HepG2 (cell line): ENCODE results near the gene VPS52. TPM values are rescaled to one million over a fixed set of nuclear protein-coding genes. Genes with fewer than 3 reads are reported as not detected.

Source experiments
- ATAC-seq: fragments of 200-7000 bp; cut with Tn5 transposase; 3 replicates; pipeline ENCODE4 v1.9.1; 2020; ENCODE audit warnings: mild to moderate bottlenecking, moderate library complexity
- BruUV-seq: library from RNA; stranded (reverse); fragments of 400-500 nt; replicated peaks from 2 replicates; lab custom pipeline; 2021; lab: Mats Ljungman, UMichigan
- CTCF ChIA-PET: fragments of 300-600 bp; formaldehyde crosslinking; extraction: SDS; loops from one replicate; lab custom pipeline; 2021; ENCODE audit warnings: low total read pairs, inconsistent platforms, low intra/inter-chr PET ratio; lab: Yijun Ruan, JAX
- POLR2A ChIA-PET: fragments of 350-600 bp; sonication (Branson Sonifier 250); formaldehyde crosslinking; loops from one replicate; lab custom pipeline; 2020; ENCODE audit warnings: antibody characterized with exemption, inconsistent platforms; lab: Yijun Ruan, JAX
- DNase-seq: peaks from one replicate; pipeline ENCODE4 v3.0.0-alpha.2; 2015; ENCODE audit warnings: low spot score
- FAIRE-seq: peaks from 3 replicates; lab custom pipeline; 2011; peaks lifted over from hg19 to GRCh38; lab: Jason Lieb, UNC
- H2AFZ ChIP-seq: one replicate; pipeline ENCODE4 v1.6.1; 2011; ENCODE audit warnings: low read length, inconsistent platforms
- H3K27ac ChIP-seq: fragments of 300-600 bp; 3 replicates; pipeline ENCODE4 v1.8.0; 2011; ENCODE audit warnings: mixed run types, mild to moderate bottlenecking, mixed read lengths, low read length, inconsistent platforms; ENCODE audit not compliant: insufficient read depth; ENCODE audit errors: extremely low read length
- H3K27me3 ChIP-seq, 2 experiments: fragments of 200-600 bp in 1 of 2; 2 replicates in 1 of 2; 3 replicates in 1 of 2; pipeline versions ENCODE4 v1.6.0 to v1.8.0; 2011; ENCODE audit warnings: low read length in 2 of 2, mild to moderate bottlenecking in 2 of 2, moderate library complexity in 2 of 2, inconsistent platforms in 1 of 2; ENCODE audit not compliant: insufficient read depth in 2 of 2, control insufficient read depth in 1 of 2
- H3K36me3 ChIP-seq, 2 experiments: fragments of 200-600 bp in 1 of 2; replicated peaks in 1 of 2; 2 replicates in 1 of 2; 3 replicates in 1 of 2; pipeline versions ENCODE4 v1.5.1 to v1.8.0; 2011; ENCODE audit warnings: low read length in 2 of 2, inconsistent platforms in 1 of 2; ENCODE audit not compliant: insufficient read depth in 2 of 2, control insufficient read depth in 1 of 2
- H3K4me1 ChIP-seq: 2 replicates; pipeline ENCODE4 v1.5.1; 2012; ENCODE audit warnings: low read length, inconsistent platforms; ENCODE audit not compliant: insufficient read depth
- H3K4me2 ChIP-seq: 2 replicates; pipeline ENCODE4 v1.6.0; 2011; ENCODE audit warnings: low read depth, low read length, inconsistent platforms
- H3K4me3 ChIP-seq, 3 experiments: fragments of 200-600 bp in 1 of 3; sonication (generic), shearing (Covaris generic) in 1 of 3; replicated peaks in 1 of 3; 2 replicates each; pipeline ENCODE4 v1.5.1; 2011 to 2016; ENCODE audit warnings: low read length in 3 of 3, inconsistent platforms in 2 of 3, low read depth in 2 of 3, mild to moderate bottlenecking in 2 of 3, control low read depth in 1 of 3, mixed read lengths in 1 of 3; ENCODE audit not compliant: insufficient read depth in 1 of 3
- H3K79me2 ChIP-seq: one replicate; pipeline ENCODE4 v1.6.1; 2011; ENCODE audit warnings: low read length, inconsistent platforms; ENCODE audit not compliant: insufficient read depth
- H3K9ac ChIP-seq: 2 replicates; pipeline ENCODE4 v1.6.0; 2011; ENCODE audit warnings: mild to moderate bottlenecking, low read depth, low read length, inconsistent platforms; ENCODE audit not compliant: insufficient read depth
- H3K9me3 ChIP-seq: 2 replicates; pipeline ENCODE4 v1.5.1; 2012; ENCODE audit warnings: mild to moderate bottlenecking, low read length
- H4K20me1 ChIP-seq: 2 replicates; pipeline ENCODE4 v1.6.0; 2011; ENCODE audit warnings: inconsistent platforms, mild to moderate bottlenecking, low read length, moderate library complexity; ENCODE audit not compliant: insufficient read depth
- JUND ChIP-seq: sonication (generic); formaldehyde crosslinking; IDR thresholded peaks from 2 replicates; pipeline ENCODE4 v1.8.0; 2022; ENCODE audit warnings: mild to moderate bottlenecking, missing genetic modification reagents
- SP5 ChIP-seq: IDR thresholded peaks from 2 replicates; pipeline ENCODE4 v1.6.1; 2016; ENCODE audit warnings: low read depth, borderline replicate concordance
- ZNF367 ChIP-seq: sonication (generic); formaldehyde crosslinking; IDR thresholded peaks from 2 replicates; pipeline ENCODE4 v1.4.0; 2020; ENCODE audit warnings: missing genetic modification reagents, borderline replicate concordance
- ZNF749 ChIP-seq: sonication (generic); formaldehyde crosslinking; IDR thresholded peaks from 2 replicates; pipeline ENCODE4 v1.8.0; 2022; ENCODE audit warnings: mild to moderate bottlenecking, missing genetic modification reagents, moderate library complexity, borderline replicate concordance
- ZNF816 ChIP-seq: sonication (generic); formaldehyde crosslinking; IDR thresholded peaks from 2 replicates; pipeline ENCODE4 v1.8.0; 2022; ENCODE audit warnings: missing genetic modification reagents, mild to moderate bottlenecking, borderline replicate concordance
- WGBS: methylation state at CpG from one replicate; pipeline ENCODE4 v1.1.6; 2017; ENCODE audit warnings: low lambda C conversion rate; 5-methylcytosine and 5-hydroxymethylcytosine counted together
- in situ Hi-C: cut with HindIII; loops from 2 replicates; pipeline ENCODE4 v1.10.0; 2017; ENCODE audit warnings: low pct_unique_long_range_greater_than_20kb; ENCODE audit not compliant: extremely low pct_ligation_motif_present
- intact Hi-C: fragments of 100-400 bp; cut with micrococcal nuclease; formaldehyde crosslinking; loops from one replicate; pipeline ENCODE4 v1.10.0; 2022; ENCODE audit not compliant: unreplicated experiment
- polyA plus RNA-seq, 8 experiments: library from polyadenylated mRNA; depleted of rRNA in 3 of 8; stranded (reverse) in 7 of 8; unstranded in 1 of 8; fragments of >200 nt; fragmentation: Illumina TruSeq in 4 of 8; extraction: Trizol in 4 of 8; gene quantifications; 2 replicates each; pipeline versions ENCODE4 v1.2.1 to v1.2.3, GENCODE V29; 2011 to 2016; ENCODE audit warnings: low read depth in 4 of 8, missing spikeins in 1 of 8, mixed read lengths in 1 of 8; ENCODE audit not compliant: insufficient read depth in 1 of 8
- total RNA-seq, 5 experiments: library from RNA; depleted of rRNA; stranded (reverse); fragments of >200 nt; fragmentation: Illumina TruSeq; extraction: Trizol; gene quantifications; 2 replicates each; pipeline ENCODE4 v1.2.3, GENCODE V29; 2016; ENCODE audit warnings: low read depth in 1 of 5
- TF ChIP-seq, protein P1 (sequence below): sonication (generic); formaldehyde crosslinking; IDR thresholded peaks from 2 replicates; pipeline ENCODE4 v1.8.0; 2022; ENCODE audit warnings: missing genetic modification reagents, mild to moderate bottlenecking, borderline replicate concordance
- TF ChIP-seq, protein P2 (sequence below): sonication (generic); formaldehyde crosslinking; IDR thresholded peaks from 2 replicates; pipeline ENCODE4 v1.5.1; 2020; ENCODE audit warnings: mild to moderate bottlenecking, missing genetic modification reagents
- TF ChIP-seq, protein P3 (sequence below): sonication (generic); formaldehyde crosslinking; IDR thresholded peaks from 2 replicates; pipeline ENCODE4; 2020; ENCODE audit warnings: missing genetic modification reagents, mild to moderate bottlenecking, borderline replicate concordance

VPS52 gene
- total and polyA plus RNA-seq, 2 of the 13 experiments (the other 11 are each of a cell fraction or from before 2014, with no cell fraction given), result 48.9 to 85.5 TPM

DNA sequence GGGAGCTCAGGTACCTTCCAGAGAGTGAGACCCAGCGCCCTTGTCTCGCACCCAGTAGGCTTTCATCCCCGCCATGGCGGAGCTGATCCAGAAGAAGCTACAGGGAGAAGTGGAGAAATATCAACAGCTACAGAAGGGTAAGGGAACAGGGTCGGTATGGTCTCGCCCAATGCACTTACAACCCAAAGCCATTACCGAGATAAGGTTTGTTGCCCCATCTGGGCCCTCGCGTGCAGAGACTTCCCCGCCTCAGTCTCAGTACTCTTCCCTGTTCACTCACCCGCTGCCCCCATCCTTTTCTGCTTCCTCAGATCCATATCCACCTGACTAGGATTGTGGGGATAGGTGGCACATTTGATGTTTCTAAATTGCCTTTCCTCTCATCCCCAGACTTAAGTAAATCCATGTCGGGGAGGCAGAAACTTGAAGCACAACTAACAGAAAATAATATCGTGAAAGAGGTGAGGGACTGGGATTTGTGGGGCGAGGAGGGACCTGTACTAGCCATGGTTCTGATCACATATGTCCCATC, 18.2 kb upstream of the VPS52 start (continued):
- TF ChIP-seq, protein P1, sequence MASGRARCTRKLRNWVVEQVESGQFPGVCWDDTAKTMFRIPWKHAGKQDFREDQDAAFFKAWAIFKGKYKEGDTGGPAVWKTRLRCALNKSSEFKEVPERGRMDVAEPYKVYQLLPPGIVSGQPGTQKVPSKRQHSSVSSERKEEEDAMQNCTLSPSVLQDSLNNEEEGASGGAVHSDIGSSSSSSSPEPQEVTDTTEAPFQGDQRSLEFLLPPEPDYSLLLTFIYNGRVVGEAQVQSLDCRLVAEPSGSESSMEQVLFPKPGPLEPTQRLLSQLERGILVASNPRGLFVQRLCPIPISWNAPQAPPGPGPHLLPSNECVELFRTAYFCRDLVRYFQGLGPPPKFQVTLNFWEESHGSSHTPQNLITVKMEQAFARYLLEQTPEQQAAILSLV (CRISPR knock-in tag), result no peak
- TF ChIP-seq ZNF367 (CRISPR knock-in tag), result no peak

DNA sequence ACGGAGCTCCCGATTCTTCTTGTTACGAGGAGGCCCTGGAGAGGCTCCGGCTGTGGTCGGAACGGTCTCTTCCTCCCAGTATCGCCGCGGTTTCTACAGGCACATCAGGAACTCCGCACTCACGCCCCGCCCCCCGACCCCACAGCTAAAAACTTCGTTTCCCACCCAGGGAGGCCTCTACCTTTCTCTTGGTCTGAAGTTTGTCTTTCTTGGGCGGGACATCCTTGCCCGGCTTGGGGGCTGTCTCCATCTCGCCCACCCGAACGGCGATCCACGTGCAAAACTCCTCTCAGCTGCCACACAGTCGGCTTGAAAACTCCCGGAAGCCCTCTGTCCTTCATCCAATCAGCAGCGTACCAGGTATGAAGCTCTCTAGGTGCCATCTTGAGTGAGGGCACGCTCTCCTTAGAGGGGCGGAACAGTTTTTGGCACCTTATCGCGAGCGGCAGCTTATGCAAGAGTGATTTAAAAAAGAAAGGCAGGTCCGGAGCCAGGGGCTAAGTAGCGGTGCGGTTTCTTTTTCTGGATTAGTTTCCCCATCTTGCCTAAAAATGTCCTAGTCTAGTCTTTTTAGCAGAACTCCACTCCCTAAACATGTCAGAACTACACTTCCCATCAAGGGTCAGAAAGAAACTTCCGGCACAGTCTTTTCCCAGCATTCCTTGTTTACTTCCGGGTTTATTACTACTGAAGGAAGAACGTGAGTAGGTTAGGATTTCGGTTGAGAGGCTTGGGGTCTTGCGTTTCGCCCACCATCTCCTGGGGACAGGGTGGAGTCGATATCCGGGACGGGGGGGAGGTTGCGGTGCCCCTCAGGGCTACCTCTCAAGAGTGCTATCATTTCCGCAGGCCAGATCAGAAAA, 17.5 kb upstream of the VPS52 start, which contains the start of the genes PFDN6 and WDR46:
Gene PFDN6, plus strand, starts transcription at position 681 of the 863 bp plus-strand sequence. CDS start 256 bp downstream, outside the sequence.
Gene WDR46, minus strand, starts transcription at position 319 of the 863 bp plus-strand sequence. Its CDS starts 69 bp downstream, at position 250.
- H3K9ac ChIP-seq, result peak within 1 kb of the TSS; percentile 92
- H3K9me3 ChIP-seq, result no peaks in the 10 kb centered on the region
- peaks cover 27% of the 10 kb centered on the region for H3K79me2 ChIP-seq
- no peaks in the 10 kb centered on the region; a peak in 1 of 5 replicates for H3K27me3 ChIP-seq
- ChIA-PET POLR2A (interaction anchor here (0.7 to 3.4 kb wide), 16 partner anchors 8 to 318 kb away, joined by 3 to 41 read pairs (median 8); partner anchors contain the start of genes B3GALT4, CUTA, HSD17B8 and PHF1), CTCF (interaction anchor here (1.2 kb wide), 1 partner anchor 9 kb away, joined by 3 read pairs; no protein-coding TSS in a partner anchor)
- FAIRE-seq (peak; percentile 88), DNase-seq (peak; percentile 95), ATAC-seq (peak; percentile 97)
- peak within 1 kb of the TSS; percentile 73 to 96 (median 94) for H3K4me3 ChIP-seq
- H3K36me3 ChIP-seq, result peaks cover 16 to 49% of the 10 kb centered on the region in 2 experiments
- BruUV-seq, result no TSS peak
- peak within 1 kb of the TSS; percentile 97 for H2AFZ ChIP-seq
- intact Hi-C loops (loop anchor here (1.0 kb wide), 1 partner anchor 9 kb away; the partner anchor contains the start of gene RGL2), in situ Hi-C loops (loop anchor here (25.0 kb wide), 1 partner anchor 123 kb away; the partner anchor contains the start of genes CUTA, PHF1 and SYNGAP1)
- H3K27ac ChIP-seq, result peak within 1 kb of the TSS; percentile 56
- H3K4me2 ChIP-seq, result peak within 1 kb of the TSS; percentile 99
- peaks cover 22% of the 10 kb centered on the region for H3K4me1 ChIP-seq
- WGBS, result 2% methylated on average over 32 of the region's 43 CpGs
- H4K20me1 ChIP-seq, result no peaks in the 10 kb centered on the region
- TF ChIP-seq ZNF816 (CRISPR knock-in tag), result no peak; the same call in 1 of the 2 replicates
- peak; percentile 26; the same call in 1 of the 2 replicates for TF ChIP-seq SP5 (CRISPR knock-in tag)
- no peak for TF ChIP-seq ZNF749 (CRISPR knock-in tag)
- TF ChIP-seq JUND, result peak; percentile 32; the same call in 1 of the 2 replicates
- TF ChIP-seq, protein P2, sequence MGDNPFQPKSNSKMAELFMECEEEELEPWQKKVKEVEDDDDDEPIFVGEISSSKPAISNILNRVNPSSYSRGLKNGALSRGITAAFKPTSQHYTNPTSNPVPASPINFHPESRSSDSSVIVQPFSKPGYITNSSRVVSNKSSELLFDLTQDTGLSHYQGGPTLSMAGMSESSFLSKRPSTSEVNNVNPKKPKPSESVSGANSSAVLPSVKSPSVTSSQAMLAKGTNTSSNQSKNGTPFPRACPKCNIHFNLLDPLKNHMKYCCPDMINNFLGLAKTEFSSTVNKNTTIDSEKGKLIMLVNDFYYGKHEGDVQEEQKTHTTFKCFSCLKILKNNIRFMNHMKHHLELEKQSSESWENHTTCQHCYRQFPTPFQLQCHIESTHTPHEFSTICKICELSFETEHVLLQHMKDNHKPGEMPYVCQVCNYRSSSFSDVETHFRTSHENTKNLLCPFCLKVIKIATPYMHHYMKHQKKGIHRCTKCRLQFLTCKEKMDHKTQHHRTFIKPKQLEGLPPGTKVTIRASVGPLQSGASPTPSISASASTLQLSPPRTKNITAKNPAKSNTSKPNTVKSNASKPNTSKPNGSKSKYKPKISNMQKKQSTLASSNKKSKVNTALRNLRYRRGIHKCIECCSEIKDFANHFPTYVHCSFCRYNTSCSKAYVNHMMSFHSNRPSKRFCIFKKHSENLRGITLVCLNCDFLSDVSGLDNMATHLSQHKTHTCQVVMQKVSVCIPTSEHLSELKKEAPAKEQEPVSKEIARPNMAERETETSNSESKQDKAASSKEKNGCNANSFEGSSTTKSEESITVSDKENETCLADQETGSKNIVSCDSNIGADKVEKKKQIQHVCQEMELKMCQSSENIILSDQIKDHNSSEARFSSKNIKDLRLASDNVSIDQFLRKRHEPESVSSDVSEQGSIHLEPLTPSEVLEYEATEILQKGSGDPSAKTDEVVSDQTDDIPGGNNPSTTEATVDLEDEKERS, result no peak
- TF ChIP-seq, protein P3, sequence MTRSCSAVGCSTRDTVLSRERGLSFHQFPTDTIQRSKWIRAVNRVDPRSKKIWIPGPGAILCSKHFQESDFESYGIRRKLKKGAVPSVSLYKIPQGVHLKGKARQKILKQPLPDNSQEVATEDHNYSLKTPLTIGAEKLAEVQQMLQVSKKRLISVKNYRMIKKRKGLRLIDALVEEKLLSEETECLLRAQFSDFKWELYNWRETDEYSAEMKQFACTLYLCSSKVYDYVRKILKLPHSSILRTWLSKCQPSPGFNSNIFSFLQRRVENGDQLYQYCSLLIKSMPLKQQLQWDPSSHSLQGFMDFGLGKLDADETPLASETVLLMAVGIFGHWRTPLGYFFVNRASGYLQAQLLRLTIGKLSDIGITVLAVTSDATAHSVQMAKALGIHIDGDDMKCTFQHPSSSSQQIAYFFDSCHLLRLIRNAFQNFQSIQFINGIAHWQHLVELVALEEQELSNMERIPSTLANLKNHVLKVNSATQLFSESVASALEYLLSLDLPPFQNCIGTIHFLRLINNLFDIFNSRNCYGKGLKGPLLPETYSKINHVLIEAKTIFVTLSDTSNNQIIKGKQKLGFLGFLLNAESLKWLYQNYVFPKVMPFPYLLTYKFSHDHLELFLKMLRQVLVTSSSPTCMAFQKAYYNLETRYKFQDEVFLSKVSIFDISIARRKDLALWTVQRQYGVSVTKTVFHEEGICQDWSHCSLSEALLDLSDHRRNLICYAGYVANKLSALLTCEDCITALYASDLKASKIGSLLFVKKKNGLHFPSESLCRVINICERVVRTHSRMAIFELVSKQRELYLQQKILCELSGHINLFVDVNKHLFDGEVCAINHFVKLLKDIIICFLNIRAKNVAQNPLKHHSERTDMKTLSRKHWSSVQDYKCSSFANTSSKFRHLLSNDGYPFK (CRISPR knock-in tag), result peak; percentile 92; the same call in 1 of the 2 replicates
